LNCaP clone FGC (cell line): ENCODE results near the gene SMARCC1.
A peak's percentile ranks its signal among the peaks of the same experiment; 100 is the strongest.

Source experiments
- DNase-seq: peaks from one replicate; pipeline ENCODE4 v3.0.0-alpha.2; 2011; ENCODE audit warnings: low read depth
- H3K4me3 ChIP-seq: 2 replicates; pipeline ENCODE4 v1.5.1; 2011; ENCODE audit warnings: mild to moderate bottlenecking, low read depth, low read length, control low read depth
- TF ChIP-seq, protein P1 (sequence below): IDR thresholded peaks from 2 replicates; pipeline ENCODE4 v1.5.1; 2012; ENCODE audit warnings: mild to moderate bottlenecking; ENCODE audit not compliant: control insufficient read depth, insufficient read depth; ENCODE audit errors: extremely low read depth

SMARCC1 gene

DNA sequence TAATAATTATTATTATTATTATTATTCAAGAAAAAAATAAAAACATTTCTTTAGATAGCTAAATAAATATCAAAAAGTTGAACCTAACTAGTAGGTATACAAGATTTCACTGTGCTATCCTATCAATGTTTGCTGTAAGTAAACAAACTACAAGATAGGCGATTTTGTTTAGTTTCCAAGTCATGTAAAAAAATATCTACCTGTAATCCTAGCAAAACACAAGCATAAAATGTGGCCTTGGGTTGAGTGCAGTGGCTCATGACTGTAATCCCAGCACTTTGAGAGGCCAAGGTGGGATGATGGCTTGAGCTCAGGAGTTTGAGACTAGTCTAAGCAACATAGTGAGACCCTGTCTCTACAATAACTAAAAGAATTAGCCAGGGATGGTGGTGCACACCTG is 131.4 kb downstream of the SMARCC1 start:
- TF ChIP-seq, protein P1, sequence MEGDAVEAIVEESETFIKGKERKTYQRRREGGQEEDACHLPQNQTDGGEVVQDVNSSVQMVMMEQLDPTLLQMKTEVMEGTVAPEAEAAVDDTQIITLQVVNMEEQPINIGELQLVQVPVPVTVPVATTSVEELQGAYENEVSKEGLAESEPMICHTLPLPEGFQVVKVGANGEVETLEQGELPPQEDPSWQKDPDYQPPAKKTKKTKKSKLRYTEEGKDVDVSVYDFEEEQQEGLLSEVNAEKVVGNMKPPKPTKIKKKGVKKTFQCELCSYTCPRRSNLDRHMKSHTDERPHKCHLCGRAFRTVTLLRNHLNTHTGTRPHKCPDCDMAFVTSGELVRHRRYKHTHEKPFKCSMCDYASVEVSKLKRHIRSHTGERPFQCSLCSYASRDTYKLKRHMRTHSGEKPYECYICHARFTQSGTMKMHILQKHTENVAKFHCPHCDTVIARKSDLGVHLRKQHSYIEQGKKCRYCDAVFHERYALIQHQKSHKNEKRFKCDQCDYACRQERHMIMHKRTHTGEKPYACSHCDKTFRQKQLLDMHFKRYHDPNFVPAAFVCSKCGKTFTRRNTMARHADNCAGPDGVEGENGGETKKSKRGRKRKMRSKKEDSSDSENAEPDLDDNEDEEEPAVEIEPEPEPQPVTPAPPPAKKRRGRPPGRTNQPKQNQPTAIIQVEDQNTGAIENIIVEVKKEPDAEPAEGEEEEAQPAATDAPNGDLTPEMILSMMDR, result no peak
- DNase-seq, result peak; percentile 34
- H3K4me3 ChIP-seq, result no peak overlapping the region

DNA sequence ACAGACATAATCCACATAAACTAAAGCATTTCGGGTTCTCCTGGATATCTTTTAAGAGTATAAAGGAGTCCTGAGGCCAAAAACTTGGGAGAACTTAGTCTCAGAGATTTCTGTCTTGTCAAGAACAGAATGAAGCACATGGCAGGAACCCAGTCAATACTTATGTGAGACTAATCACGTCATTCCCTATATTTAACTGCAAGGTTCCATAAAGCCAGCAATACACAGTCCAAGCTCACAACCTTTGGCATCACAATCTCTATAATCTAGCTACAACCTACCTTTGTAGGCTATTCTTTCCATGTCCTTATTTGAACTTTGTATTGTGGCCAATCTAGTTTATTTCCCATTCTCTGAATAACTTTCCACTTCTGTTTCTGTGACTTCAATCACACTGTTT is 134.1 kb downstream of the SMARCC1 start:
- DNase-seq, result peak; percentile 11
- TF ChIP-seq, protein P1, result no peak
- no peak overlapping the region for H3K4me3 ChIP-seq

DNA sequence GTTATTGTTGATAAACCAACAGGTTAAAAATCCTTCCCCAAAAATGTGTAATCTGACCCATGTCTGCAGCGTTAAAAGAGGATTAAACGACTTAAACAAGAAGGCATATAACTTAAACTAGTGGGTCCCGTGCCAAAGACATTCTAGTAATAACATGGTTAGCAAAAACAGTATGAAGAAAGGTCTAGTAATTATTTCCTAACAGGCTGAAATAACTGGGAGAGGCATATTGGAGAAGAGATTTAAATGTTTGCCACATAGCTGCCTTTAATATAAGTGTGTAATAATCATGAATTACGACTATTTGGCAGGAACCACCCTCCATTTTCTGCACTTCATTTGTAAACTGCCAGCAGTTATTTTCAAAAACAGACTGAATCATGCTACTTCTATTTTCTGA is 135.3 kb downstream of the SMARCC1 start:
- TF ChIP-seq, protein P1, result no peak
- no peak overlapping the region for H3K4me3 ChIP-seq
- DNase-seq, result no peak

DNA sequence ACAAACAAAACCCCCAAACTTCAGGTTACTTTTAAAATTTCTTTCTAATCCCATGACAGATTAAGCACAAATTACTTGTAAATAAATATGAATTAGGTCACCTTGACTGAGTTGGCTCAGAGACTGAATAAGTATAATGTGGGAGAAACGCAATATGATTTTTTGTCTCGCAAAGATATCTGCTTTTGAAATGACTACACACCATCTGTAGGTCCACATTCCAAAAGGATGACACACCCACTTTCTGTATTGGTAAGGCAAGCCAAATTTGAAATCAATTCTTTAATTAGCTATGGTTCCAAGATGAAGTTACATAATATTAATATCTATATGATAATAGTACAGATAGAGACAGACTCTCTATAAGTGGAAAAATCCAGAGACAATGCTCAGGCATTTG is 136.1 kb downstream of the SMARCC1 start:
- no peak for DNase-seq
- H3K4me3 ChIP-seq, result no peak overlapping the region
- TF ChIP-seq, protein P1, result no peak

DNA sequence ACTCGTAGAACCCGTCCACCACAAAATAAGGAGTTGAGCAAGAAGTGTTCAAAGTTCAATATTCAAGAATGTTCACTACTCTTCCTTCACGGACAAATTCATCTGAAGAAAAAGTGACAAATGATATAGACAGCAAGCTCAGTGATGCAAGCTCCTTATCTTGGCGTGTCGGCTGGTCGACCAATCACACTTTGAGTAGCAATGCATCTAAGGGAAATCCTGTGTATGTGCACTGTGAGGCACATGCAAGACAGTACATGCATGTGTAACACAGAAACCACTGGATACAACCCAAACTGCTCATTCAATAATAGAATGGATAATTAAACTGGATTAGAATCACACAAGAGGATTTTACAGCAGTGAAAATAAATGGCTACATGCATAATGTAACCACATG is 138.6 kb downstream of the SMARCC1 start:
- DNase-seq, result no peak

DNA sequence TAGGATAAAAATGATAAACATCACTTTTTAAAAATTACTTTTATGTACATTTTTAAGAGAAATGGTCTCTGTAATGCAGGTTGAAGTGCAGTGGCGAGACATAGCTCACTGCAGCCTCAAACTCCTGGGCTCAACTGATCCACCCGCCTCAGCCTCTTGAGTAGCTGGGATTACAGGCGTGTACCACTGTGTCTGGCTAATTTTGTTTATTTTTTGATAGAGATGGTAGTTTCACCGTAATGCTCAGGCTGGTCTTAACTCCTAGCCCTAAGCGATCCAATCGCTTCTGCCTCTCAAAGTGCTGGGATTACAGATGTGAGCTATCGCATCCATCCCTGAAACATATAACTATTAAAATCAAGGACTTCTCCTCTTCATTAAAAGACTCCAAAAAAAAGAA is 140.0 kb downstream of the SMARCC1 start:
- TF ChIP-seq, protein P1, result no peak
- DNase-seq, result no peak
- no peak overlapping the region for H3K4me3 ChIP-seq

More for the DNA sequence above, 138.6 kb downstream of the SMARCC1 start:
- H3K4me3 ChIP-seq, result no peak overlapping the region
- TF ChIP-seq, protein P1, result no peak

DNA sequence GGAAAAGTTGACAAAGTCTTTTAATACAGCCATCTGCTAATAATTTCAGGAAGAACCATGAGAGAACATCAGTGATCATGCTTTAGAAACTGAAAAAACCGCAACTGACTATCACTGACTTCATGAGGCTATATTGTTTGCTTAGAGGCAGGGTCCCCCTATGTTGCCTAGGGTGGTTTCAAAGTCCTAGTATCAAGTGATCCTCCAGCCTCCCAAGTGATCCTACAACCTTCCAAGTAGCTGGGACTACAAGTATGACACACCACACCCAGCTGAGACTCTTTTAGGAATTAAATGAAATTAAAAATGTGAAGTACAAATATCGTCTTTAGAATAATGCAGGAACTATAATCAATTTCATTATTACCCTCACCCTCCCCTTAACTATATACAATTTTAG is 144.8 kb downstream of the SMARCC1 start:
- TF ChIP-seq, protein P1, result no peak
- no peak for DNase-seq
- no peak overlapping the region for H3K4me3 ChIP-seq
